Measurements from ENCODE around the gene GRK5.
A peak's percentile ranks its signal among the peaks of the same experiment; 100 is the strongest.

The GRK5 gene

DNA sequence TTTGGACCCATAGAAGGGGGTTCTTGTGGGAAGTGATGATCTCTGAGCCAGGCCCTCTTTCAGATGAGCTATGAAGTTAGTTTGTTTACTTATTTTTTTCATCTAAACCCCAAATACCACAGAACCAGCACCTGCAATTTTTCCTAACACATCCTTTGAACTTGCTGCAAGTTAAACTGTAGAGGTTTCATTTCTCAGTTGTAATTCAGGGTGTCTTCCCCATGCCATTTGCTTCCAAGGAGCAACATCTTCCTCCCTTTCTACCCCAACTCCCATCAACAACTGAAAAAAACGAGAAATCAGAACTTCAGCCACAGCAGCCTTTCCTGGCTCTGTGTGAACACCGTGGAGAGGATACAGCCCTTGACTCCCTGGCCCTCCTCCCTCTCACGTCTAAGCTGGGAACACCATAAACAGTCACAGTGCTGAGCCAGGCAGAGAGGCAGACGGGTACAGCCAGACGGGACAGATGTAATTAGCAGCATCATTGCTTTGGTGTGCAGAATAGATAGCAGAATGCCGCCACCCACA, 271.5 kb downstream of the GRK5 start:
- no peak for DNase-seq (ENCODE audit: low read depth in 2 of 2)

DNA sequence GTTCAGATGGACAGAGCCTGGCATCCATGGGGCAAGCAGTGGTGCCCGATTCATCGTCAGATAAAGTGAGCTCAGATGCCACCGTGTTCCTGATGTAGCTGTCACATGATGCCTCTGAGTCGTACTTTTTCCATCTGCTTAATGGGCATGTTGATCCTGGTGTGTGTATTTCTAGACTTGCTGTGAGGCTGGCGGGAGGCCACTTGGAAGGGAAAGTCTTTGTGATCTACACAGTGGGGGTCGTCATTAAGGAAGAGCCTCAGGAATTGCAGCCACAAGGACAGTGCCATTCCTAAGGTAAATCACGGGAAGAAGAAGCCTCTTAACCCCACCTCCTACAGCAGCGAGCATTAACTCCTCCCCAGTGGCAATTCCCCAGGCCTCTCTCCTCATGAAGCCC, 272.2 kb downstream of the GRK5 start:
- no peak for DNase-seq (ENCODE audit: low read depth in 2 of 2)

- DNase-seq (ENCODE audit: low read depth in 2 of 2) = no peak
Observed at GRCh38 chr10:119480667-119481066, 273.3 kb downstream of the GRK5 start.

- DNase-seq (ENCODE audit: low read depth in 2 of 2) = no peak
Observed at GRCh38 chr10:119481781-119482426, 274.5 kb downstream of the GRK5 start.

- no peak for DNase-seq (ENCODE audit: low read depth in 2 of 2)
Observed at GRCh38 chr10:119483001-119483400, 275.6 kb downstream of the GRK5 start.

DNA sequence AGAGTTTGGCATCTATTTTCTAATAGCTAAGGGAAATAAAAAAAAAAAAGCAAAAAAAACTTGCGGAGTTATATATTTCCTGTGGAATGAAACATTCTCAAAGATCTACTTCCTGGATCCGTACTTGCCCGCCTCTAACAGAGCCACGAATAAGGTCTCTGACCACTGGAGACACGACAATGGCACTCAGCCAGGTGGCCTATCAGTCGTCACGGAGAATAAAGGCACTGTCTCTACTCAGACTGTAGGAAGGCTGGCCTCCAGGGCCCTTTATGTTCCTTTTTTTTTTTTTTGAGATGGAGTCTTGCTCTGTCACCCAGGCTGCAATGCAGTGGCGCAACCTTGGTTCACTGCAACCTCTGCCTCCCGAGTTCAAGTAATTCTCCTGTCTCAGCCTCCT, 276.5 kb downstream of the GRK5 start:
- no peak for DNase-seq (ENCODE audit: low read depth in 2 of 2)

DNA sequence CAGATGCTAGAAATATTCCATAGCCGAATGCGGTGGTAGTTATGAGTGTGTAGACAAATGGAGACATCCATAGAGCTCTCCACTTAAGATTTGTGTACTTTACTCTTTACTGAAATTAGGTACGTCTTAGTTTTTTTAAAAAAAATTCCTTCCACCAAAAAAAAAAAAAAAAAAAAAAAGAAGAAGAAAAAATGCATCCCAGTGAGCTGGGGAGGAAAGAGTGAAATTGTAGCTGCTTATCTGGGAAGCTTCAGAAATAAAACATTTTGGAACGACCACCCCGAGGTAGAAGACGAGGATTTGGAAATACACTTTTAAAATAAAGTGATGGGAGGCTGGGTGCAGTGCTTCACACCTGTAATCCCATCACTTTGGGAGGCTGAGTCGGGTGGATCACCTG, 281.3 kb downstream of the GRK5 start:
- DNase-seq (ENCODE audit: low read depth in 2 of 2) = no peak

DNA sequence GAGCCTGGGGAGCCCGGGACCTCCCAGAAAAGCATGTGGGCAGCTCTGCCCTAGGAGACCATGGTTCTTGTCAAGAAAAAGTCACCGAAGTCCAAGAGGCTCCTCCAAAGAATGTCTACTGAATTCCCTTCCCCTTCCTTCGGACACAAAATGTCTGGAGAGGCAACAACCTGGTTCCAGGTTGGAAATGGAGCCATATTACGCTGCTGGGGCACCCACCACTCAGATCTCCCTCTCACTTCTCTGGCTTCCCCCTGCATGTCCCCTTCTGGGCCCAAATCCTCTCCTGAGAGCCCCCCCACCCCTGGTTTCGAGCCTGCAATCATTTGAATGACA, 282.6 kb downstream of the GRK5 start:
- DNase-seq (ENCODE audit: low read depth in 2 of 2) = no peak

DNA sequence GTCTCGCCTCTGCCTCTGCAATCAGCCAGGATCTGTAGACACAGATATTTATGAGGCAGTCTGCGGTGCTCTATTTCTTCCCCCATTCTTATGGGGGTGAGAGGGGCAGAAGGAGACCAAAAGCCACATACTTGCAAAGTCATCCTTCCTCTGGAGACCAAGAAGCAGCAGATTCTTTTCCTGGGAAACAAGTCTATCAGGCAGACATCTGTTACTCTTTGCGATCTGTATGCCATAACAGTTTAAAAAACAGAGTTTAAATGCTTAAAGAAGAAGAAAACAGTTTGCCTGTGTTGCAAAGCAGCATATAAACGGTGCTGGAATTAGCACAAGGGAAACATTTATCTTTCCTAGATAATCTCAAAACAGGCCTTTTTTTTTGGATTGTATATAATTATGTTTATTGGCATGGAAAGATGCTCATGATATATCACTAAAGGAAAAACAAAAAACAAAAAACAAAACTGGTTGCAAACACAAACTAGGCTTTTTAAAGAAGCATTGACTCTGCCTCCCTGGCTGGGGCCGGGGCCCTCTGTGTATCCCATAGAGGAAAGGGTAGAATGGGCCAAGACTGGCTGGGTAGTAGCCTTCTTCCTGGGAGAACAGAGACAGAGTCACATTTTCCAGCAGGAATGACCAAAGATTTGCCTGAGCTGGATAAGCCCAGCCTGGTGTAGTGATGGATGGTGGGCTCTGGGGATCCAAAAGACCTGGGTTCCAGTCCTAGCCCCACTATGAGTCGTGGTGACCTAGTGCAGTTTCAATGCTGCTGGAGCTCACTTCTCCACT, 284.8 kb downstream of the GRK5 start:
- no peak for DNase-seq (ENCODE audit: low read depth in 2 of 2)

DNA sequence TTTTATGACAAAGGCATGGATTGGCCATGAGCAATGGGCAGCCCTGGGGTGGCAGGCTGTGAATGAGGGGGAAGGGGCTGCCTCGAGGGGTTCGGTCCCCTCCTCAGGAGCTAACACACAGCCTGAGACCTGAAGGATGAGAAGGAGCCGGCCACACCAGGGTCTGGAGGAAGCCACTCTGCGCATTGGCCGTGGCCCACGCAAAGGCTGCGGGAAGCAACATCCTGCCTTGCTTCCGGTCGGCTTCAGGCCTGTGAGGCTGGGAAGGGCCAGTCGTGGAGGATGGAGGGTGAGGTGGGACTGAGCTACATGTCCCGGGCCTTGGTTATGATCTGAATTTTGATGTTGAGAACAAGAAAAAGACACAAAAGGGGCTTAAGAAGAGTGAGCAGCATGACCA, 285.8 kb downstream of the GRK5 start:
- no peak for DNase-seq (ENCODE audit: low read depth in 2 of 2)

- no peak for DNase-seq (ENCODE audit: low read depth in 2 of 2)
Observed at GRCh38 chr10:119494236-119495020, 287.1 kb downstream of the GRK5 start.

- DNase-seq (ENCODE audit: low read depth in 2 of 2) = no peak
Observed at GRCh38 chr10:119495021-119495505, 287.7 kb downstream of the GRK5 start.

DNA sequence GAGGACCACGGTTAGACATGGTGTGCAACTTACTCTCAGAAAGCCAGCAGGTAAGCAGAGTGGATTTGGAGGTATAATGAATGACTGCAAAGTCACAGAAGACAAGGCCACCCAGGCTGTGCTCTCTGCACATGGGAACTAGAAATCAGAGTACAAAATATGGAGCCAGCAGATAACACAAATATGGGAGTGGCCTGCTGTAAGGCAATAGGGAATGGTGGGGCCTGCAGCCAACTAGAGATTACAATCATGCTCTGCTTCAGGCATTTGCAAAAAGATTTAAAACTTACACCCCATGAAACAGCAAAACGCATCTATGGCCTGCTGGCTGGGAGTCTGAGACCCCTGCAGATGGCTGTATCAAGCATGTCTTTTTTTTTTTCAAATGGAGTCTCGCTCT, 288.2 kb downstream of the GRK5 start:
- no peak for DNase-seq (ENCODE audit: low read depth in 2 of 2)

DNA sequence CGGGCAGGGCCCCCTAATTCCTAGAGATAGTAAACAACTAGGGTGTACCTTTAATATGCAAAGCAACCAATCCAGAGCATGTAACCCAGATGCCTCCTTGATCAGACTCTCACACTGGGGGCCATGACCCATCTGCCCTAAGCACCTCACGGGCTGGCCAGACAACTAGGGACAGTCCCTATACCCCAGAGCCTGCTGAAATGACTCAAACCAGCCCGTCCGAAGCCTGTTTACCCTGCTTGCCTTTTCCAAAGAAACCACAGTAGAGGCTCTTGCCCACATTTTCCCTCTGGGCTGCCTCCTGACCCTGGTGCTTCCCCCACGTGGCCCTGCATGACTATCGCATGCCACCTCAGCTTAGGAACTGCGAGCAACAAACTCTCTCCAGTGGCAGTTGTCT, 288.9 kb downstream of the GRK5 start:
- DNase-seq (ENCODE audit: low read depth in 2 of 2) = no peak

- DNase-seq (ENCODE audit: low read depth in 2 of 2) = no peak
Observed at GRCh38 chr10:119497243-119497642, 289.9 kb downstream of the GRK5 start.

- no peak for DNase-seq (ENCODE audit: low read depth in 2 of 2)
Observed at GRCh38 chr10:119498889-119499676, 291.7 kb downstream of the GRK5 start.

DNA sequence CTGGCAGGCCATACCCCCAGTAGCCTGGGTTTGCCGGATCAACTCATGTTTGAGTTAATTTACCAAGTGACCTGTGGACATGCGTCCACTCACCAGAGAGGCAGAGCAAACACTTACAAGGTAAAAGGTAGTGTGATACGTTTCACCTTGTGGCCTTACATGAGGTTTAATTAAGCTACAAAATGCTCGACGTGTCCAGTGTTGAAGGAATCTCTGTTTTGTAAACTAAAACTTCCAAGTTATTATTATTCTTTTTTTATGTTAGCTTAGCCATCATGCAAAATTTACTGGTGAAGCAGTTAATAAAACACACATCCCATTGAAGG, 292.3 kb downstream of the GRK5 start:
- DNase-seq (ENCODE audit: low read depth in 2 of 2) = no peak

- no peak for DNase-seq (ENCODE audit: low read depth in 2 of 2)
Observed at GRCh38 chr10:119500123-119500795, 292.9 kb downstream of the GRK5 start.

- no peak for DNase-seq (ENCODE audit: low read depth in 2 of 2)
Observed at GRCh38 chr10:119500821-119501220, 293.4 kb downstream of the GRK5 start.

DNA sequence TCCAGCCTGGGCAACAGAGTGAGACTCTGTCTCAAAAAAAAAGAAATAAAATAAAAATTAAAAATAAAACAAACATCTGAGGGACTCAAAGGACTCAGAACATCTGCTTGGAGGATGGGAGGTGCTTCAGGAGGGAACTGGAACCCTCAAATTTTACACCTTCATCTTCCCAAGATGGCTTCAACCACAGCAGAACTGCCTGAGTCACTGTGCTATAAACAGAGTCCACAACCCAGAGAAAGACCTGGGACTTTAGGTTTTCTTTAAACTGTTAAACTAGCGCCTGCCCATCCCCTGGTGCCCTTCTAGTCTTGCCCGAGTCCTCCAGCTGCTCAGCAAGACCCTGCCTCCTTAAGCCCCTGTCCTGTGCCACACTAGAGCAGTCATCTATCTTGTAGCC, 294.3 kb downstream of the GRK5 start:
- DNase-seq (ENCODE audit: low read depth in 2 of 2) = no peak

- DNase-seq (ENCODE audit: low read depth in 2 of 2) = peak; percentile 61 to 63
Observed at GRCh38 chr10:119502209-119502608, 294.8 kb downstream of the GRK5 start.

Data from stimulated activated CD8-positive, alpha-beta memory T cell treated with anti-CD3 and anti-CD28 coated beads, Interleukin-2, amount 100 ng/mL, for 1 hour (primary cell).